ENCODE measurements around the gene PPEF2.

The PPEF2 gene

GRCh38 chr4:75902352-75902751 is at the start of gene PPEF2:
TSS of gene PPEF2 (minus strand) at chr4:75902452. CDS start at chr4:75896325, 6,127 bp downstream.
- Histone ChIP-seq H3K27me3 (ENCODE audit: insufficient read depth, low read depth) (no peaks in the 10 kb centered on the region), H3K9ac (no peak within 1 kb of the TSS), H3K36me3 (ENCODE audit: insufficient read depth) (no peaks in the 10 kb centered on the region), H3K27ac (peak within 1 kb of the TSS; percentile 13; the same call in 1 of the 2 replicates), H3K79me2 (ENCODE audit: insufficient read depth, low read depth) (no peaks in the 10 kb centered on the region), H3K4me3 (IDR thresholded peaks at IDR 0.05; ENCODE audit: insufficient read depth, low read depth, low read length) (peak within 1 kb of the TSS; percentile 31), H3K4me1 (ENCODE audit: low read depth, poor library complexity, severe bottlenecking) (peaks cover 57% of the 10 kb centered on the region), H3K4me2 (peak within 1 kb of the TSS; percentile 41), H4K20me1 (ENCODE audit: insufficient read depth) (no peaks in the 10 kb centered on the region), H2AFZ (ENCODE audit: low read depth) (peak within 1 kb of the TSS; percentile 30; the same call in 1 of the 2 replicates)
- TF ChIP-seq CTCF (conservative IDR thresholded peaks at IDR 0.05; ENCODE audit: low read depth, low read length): no peak

GRCh38 chr4:75950213-75950815 is 48.1 kb upstream of the PPEF2 start:
- H3K79me2 ChIP-seq (ENCODE audit: insufficient read depth, low read depth): no peaks in the 10 kb centered on the region
- no peak overlapping the region for H3K27ac ChIP-seq
- no peaks in the 10 kb centered on the region for H3K36me3 ChIP-seq (ENCODE audit: insufficient read depth)

GRCh38 chr4:75948822-75949444 is 46.7 kb upstream of the PPEF2 start:
- Histone ChIP-seq H3K4me1 (ENCODE audit: low read depth, poor library complexity, severe bottlenecking) (no peaks in the 10 kb centered on the region), H4K20me1 (ENCODE audit: insufficient read depth) (no peaks in the 10 kb centered on the region), H3K27ac (no peak overlapping the region), H3K79me2 (ENCODE audit: insufficient read depth, low read depth) (no peaks in the 10 kb centered on the region), H3K9ac (no peak overlapping the region), H2AFZ (ENCODE audit: low read depth) (no peak overlapping the region), H3K4me3 (IDR thresholded peaks at IDR 0.05; ENCODE audit: insufficient read depth, low read depth, low read length) (no peak overlapping the region), H3K27me3 (ENCODE audit: insufficient read depth, low read depth) (no peaks in the 10 kb centered on the region), H3K4me2 (no peak overlapping the region), H3K36me3 (ENCODE audit: insufficient read depth) (no peaks in the 10 kb centered on the region)
- TF ChIP-seq CTCF (conservative IDR thresholded peaks at IDR 0.05; ENCODE audit: low read depth, low read length): no peak

More at GRCh38 chr4:75950213-75950815, 48.1 kb upstream of the PPEF2 start:
- Histone ChIP-seq H3K9ac (no peak overlapping the region), H3K4me1 (ENCODE audit: low read depth, poor library complexity, severe bottlenecking) (no peaks in the 10 kb centered on the region), H3K27me3 (ENCODE audit: insufficient read depth, low read depth) (no peaks in the 10 kb centered on the region), H3K4me2 (no peak overlapping the region), H4K20me1 (ENCODE audit: insufficient read depth) (no peaks in the 10 kb centered on the region), H2AFZ (ENCODE audit: low read depth) (no peak overlapping the region), H3K4me3 (IDR thresholded peaks at IDR 0.05; ENCODE audit: insufficient read depth, low read depth, low read length) (no peak overlapping the region)
- no peak for TF ChIP-seq CTCF (conservative IDR thresholded peaks at IDR 0.05; ENCODE audit: low read depth, low read length)

- H3K4me1 ChIP-seq (ENCODE audit: low read depth, poor library complexity, severe bottlenecking): peaks cover 23% of the 10 kb centered on the region
- peak within 1 kb of the TSS; percentile 74 for H3K27ac ChIP-seq
- no peaks in the 10 kb centered on the region for H3K27me3 ChIP-seq (ENCODE audit: insufficient read depth, low read depth)
- H3K36me3 ChIP-seq (ENCODE audit: insufficient read depth): no peaks in the 10 kb centered on the region
- no peaks in the 10 kb centered on the region for H4K20me1 ChIP-seq (ENCODE audit: insufficient read depth)
- peak within 1 kb of the TSS; percentile 79 for H3K4me2 ChIP-seq
- H3K4me3 ChIP-seq (IDR thresholded peaks at IDR 0.05; ENCODE audit: insufficient read depth, low read depth, low read length): peak within 1 kb of the TSS; percentile 92
- peak within 1 kb of the TSS; percentile 78 for H3K9ac ChIP-seq
- H3K79me2 ChIP-seq (ENCODE audit: insufficient read depth, low read depth): 0 out of 2 replicates have a peak, but pooled peaks cover 7% of the 10 kb centered on the region
- TF ChIP-seq CTCF (conservative IDR thresholded peaks at IDR 0.05; ENCODE audit: low read depth, low read length): no peak
- peak within 1 kb of the TSS; percentile 85 for H2AFZ ChIP-seq (ENCODE audit: low read depth)
Measured at GRCh38 chr4:75940692-75941253, 38.5 kb upstream of the PPEF2 start, which contains the start of gene NAAA. TSS of gene NAAA (minus strand) at chr4:75941013. CDS start at chr4:75940949, 64 bp downstream.

Measured in KMS-11 (cell line).